ENCODE data around the gene TMEM200B. TPM values are rescaled to one million over a fixed set of nuclear protein-coding genes. Genes with fewer than 3 reads are reported as not detected.
"Not testable (repeated sequence)": the region's sequence is repeated elsewhere in the genome, so short reads cannot be mapped to it uniquely, and the experiment has no call there.

TMEM200B gene
- total RNA-seq, 1 donor: not detected

DNA sequence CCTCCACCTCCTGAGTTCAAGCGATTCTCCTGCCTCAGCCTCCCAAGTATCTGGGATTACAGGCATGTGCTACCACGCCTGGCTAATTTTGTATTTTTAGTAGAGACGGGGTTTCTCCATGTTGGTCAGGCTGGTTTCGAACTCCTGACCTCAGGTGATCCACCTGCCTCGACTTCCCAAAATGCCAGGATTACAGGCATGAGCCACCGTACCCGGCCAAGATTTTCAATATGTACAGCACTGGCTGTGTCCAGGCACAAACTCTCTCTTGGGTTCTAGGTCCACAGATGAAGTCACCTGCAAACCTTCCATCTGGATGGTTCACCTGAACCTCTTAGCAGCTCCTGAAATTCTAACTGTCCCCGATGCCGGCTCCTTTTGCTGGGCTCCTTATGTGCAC is 26.6 kb upstream of the TMEM200B start:
- H3K27me3 ChIP-seq (ENCODE audit: insufficient read depth, low read length); H3K4me1 ChIP-seq (ENCODE audit: insufficient read depth, low read length); H3K4me3 ChIP-seq (ENCODE audit: low read length); H3K9me3 ChIP-seq (ENCODE audit: low read depth, low read length): not testable (repeated sequence)

- Histone ChIP-seq H3K4me3 (ENCODE audit: low read length) (no peak overlapping the region), H3K27me3 (ENCODE audit: insufficient read depth, low read length) (no peaks in the 10 kb centered on the region), H3K4me1 (ENCODE audit: insufficient read depth, low read length) (no peaks in the 10 kb centered on the region), H3K9me3 (ENCODE audit: low read depth, low read length) (no peaks in the 10 kb centered on the region)
These were observed 25.2 kb upstream of the TMEM200B start for GRCh38 chr1:29148656-29149491.

GRCh38 chr1:29145739-29146437 is 22.2 kb upstream of the TMEM200B start:
- Histone ChIP-seq H3K4me3 (ENCODE audit: low read length) (no peak overlapping the region), H3K4me1 (ENCODE audit: insufficient read depth, low read length) (no peaks in the 10 kb centered on the region), H3K27me3 (ENCODE audit: insufficient read depth, low read length) (no peaks in the 10 kb centered on the region), H3K9me3 (ENCODE audit: low read depth, low read length) (no peaks in the 10 kb centered on the region)

GRCh38 chr1:29144178-29144577 is 20.5 kb upstream of the TMEM200B start:
- H3K9me3 ChIP-seq (ENCODE audit: low read depth, low read length): no peaks in the 10 kb centered on the region
- no peak overlapping the region for H3K4me3 ChIP-seq (ENCODE audit: low read length)
- no peaks in the 10 kb centered on the region for H3K27me3 ChIP-seq (ENCODE audit: insufficient read depth, low read length)
- H3K4me1 ChIP-seq (ENCODE audit: insufficient read depth, low read length): no peaks in the 10 kb centered on the region

DNA sequence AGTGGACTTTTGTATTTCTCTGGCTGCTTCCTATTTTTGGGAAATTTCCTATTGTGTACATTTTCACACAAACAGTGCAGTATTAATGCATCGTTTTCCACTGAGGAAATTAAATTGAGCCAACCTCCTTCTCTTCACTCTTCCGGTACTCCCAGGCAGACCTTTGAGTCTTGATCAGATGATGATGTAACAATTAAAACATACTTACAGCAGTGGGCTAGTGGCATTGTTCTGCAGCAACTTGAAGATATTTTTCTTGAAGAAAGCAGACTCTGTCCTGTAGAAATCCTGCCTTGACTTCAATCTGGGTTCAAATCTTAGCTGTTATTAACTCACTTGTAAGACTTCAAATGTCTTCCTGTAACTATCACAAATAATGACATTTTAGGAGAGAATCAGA is 19.0 kb upstream of the TMEM200B start:
- Histone ChIP-seq H3K9me3 (ENCODE audit: low read depth, low read length) (no peaks in the 10 kb centered on the region), H3K4me3 (ENCODE audit: low read length) (no peak overlapping the region), H3K27me3 (ENCODE audit: insufficient read depth, low read length) (no peaks in the 10 kb centered on the region), H3K4me1 (ENCODE audit: insufficient read depth, low read length) (no peaks in the 10 kb centered on the region)

GRCh38 chr1:29136391-29136915 is 12.8 kb upstream of the TMEM200B start:
- H3K27me3 ChIP-seq (ENCODE audit: insufficient read depth, low read length): no peaks in the 10 kb centered on the region
- no peaks in the 10 kb centered on the region for H3K9me3 ChIP-seq (ENCODE audit: low read depth, low read length)
- H3K4me1 ChIP-seq (ENCODE audit: insufficient read depth, low read length): no peaks in the 10 kb centered on the region
- no peak overlapping the region for H3K4me3 ChIP-seq (ENCODE audit: low read length)

GRCh38 chr1:29134695-29135028 is 11.0 kb upstream of the TMEM200B start:
- Histone ChIP-seq H3K27me3 (ENCODE audit: insufficient read depth, low read length) (no peaks in the 10 kb centered on the region), H3K4me3 (ENCODE audit: low read length) (no peak overlapping the region), H3K9me3 (ENCODE audit: low read depth, low read length) (no peaks in the 10 kb centered on the region), H3K4me1 (ENCODE audit: insufficient read depth, low read length) (no peaks in the 10 kb centered on the region)

GRCh38 chr1:29133861-29134694 is 10.4 kb upstream of the TMEM200B start:
- Histone ChIP-seq H3K4me1 (ENCODE audit: insufficient read depth, low read length) (no peaks in the 10 kb centered on the region), H3K4me3 (ENCODE audit: low read length) (no peak overlapping the region), H3K27me3 (ENCODE audit: insufficient read depth, low read length) (no peaks in the 10 kb centered on the region), H3K9me3 (ENCODE audit: low read depth, low read length) (no peaks in the 10 kb centered on the region)

- H3K9me3 ChIP-seq (ENCODE audit: low read depth, low read length); H3K4me1 ChIP-seq (ENCODE audit: insufficient read depth, low read length); H3K4me3 ChIP-seq (ENCODE audit: low read length); H3K27me3 ChIP-seq (ENCODE audit: insufficient read depth, low read length): not testable (repeated sequence)
These were observed 7.4 kb upstream of the TMEM200B start for GRCh38 chr1:29131056-29131455.

GRCh38 chr1:29129916-29130315 is 6.2 kb upstream of the TMEM200B start:
- Histone ChIP-seq H3K27me3 (ENCODE audit: insufficient read depth, low read length) (peaks cover 9% of the 10 kb centered on the region), H3K4me1 (ENCODE audit: insufficient read depth, low read length) (peaks cover 1% of the 10 kb centered on the region), H3K4me3 (ENCODE audit: low read length) (no peak overlapping the region), H3K9me3 (ENCODE audit: low read depth, low read length) (no peaks in the 10 kb centered on the region)

DNA sequence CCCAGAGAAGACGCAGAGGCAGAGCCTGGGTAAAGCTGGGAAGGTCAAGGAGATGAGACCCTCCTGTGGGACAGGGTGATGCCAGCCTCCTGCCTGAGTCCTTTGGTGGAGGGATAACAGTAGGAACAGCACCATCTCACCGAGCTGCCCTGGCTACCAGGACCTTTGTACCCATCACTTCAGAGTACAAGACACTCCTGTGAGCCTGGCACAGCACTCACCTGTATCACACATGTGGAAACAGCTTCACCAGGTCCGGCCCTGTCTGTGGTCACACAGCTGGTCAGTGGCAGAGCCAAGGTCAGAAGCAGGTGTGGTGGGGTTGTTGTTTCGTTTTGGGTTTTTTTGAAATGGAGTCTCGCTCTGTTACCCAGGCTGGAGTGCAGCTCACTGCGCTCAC is 5.0 kb upstream of the TMEM200B start:
- peaks cover 11% of the 10 kb centered on the region for H3K4me1 ChIP-seq (ENCODE audit: insufficient read depth, low read length)
- H3K4me3 ChIP-seq (ENCODE audit: low read length): no peak overlapping the region
- H3K9me3 ChIP-seq (ENCODE audit: low read depth, low read length): no peaks in the 10 kb centered on the region
- peaks cover 14% of the 10 kb centered on the region for H3K27me3 ChIP-seq (ENCODE audit: insufficient read depth, low read length)

GRCh38 chr1:29126198-29126597 is 2.5 kb upstream of the TMEM200B start:
- Histone ChIP-seq H3K27me3 (ENCODE audit: insufficient read depth, low read length) (peaks cover 34% of the 10 kb centered on the region), H3K9me3 (ENCODE audit: low read depth, low read length) (no peaks in the 10 kb centered on the region), H3K4me3 (ENCODE audit: low read length) (no peak overlapping the region), H3K4me1 (ENCODE audit: insufficient read depth, low read length) (peaks cover 33% of the 10 kb centered on the region)

GRCh38 chr1:29125788-29126187 is 2.1 kb upstream of the TMEM200B start:
- Histone ChIP-seq H3K27me3 (ENCODE audit: insufficient read depth, low read length) (peaks cover 38% of the 10 kb centered on the region), H3K9me3 (ENCODE audit: low read depth, low read length) (no peaks in the 10 kb centered on the region), H3K4me1 (ENCODE audit: insufficient read depth, low read length) (peaks cover 34% of the 10 kb centered on the region), H3K4me3 (ENCODE audit: low read length) (no peak overlapping the region)

DNA sequence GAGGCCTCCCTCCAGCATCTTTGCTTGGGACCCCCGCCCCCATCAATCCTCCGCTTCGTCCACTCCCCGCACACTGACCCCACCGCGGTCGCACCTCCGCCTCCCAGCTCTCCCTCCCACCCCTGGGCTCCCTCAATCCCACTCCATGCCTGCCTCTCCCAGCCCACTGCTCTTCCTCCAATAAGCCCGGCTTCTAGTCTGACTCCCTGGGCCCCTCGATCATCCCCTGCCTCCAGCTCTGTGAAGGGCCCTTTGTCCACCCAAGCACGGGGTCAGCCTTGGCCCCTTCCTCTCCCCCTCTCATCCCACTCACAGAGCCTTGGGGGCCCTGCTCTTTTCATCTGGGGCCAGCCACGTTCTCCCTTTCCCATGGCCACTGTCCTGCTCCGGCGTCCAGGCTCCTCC is 1.5 kb upstream of the TMEM200B start:
- H3K9me3 ChIP-seq (ENCODE audit: low read depth, low read length): no peaks in the 10 kb centered on the region
- peaks cover 34% of the 10 kb centered on the region for H3K4me1 ChIP-seq (ENCODE audit: insufficient read depth, low read length)
- peaks cover 42% of the 10 kb centered on the region for H3K27me3 ChIP-seq (ENCODE audit: insufficient read depth, low read length)
- H3K4me3 ChIP-seq (ENCODE audit: low read length): no peak overlapping the region
